Colonic mucosa (tissue), 4 donors: ENCODE data around the gene EXOC3L4. TPM values are rescaled to one million over a fixed set of nuclear protein-coding genes. Genes with fewer than 3 reads are reported as not detected.

Experiments used
- DNase-seq: peaks from one replicate; pipeline ENCODE4 v3.0.0-alpha.2; 2020
- H3K27ac ChIP-seq: fragments of 200-600 bp; one replicate; pipeline ENCODE4 v1.8.0; 2021
- H3K27me3 ChIP-seq: fragments of 200-600 bp; one replicate; pipeline ENCODE4 v1.8.0; 2021
- H3K36me3 ChIP-seq: fragments of 200-600 bp; one replicate; pipeline ENCODE4 v1.8.0; 2021
- H3K4me1 ChIP-seq: fragments of 200-600 bp; one replicate; pipeline ENCODE4 v1.8.0; 2021; ENCODE audit warnings: mild to moderate bottlenecking
- H3K4me3 ChIP-seq: fragments of 200-600 bp; one replicate; pipeline ENCODE4 v1.8.0; 2021
- H3K9ac ChIP-seq, 2 donors: one replicate each; pipeline ENCODE4 v1.7.0; 2013; ENCODE audit warnings: control low read depth in 2 of 2, low read depth in 2 of 2, low read length in 2 of 2
- H3K9me3 ChIP-seq: fragments of 200-600 bp; one replicate; pipeline ENCODE4 v1.8.0; 2021
- intact Hi-C: fragments of 100-400 bp; cut with DNase I; formaldehyde crosslinking; loops from one replicate; pipeline ENCODE4 v1.14.1; 2022
- total RNA-seq, 2 donors: library from RNA; stranded (reverse); fragmentation: NEBNext Ultra II Directional in 1 of 2; extraction: Animal tissue kit (Norgen Biotek cat#: 25700) in 1 of 2; gene quantifications; one replicate each; pipeline ENCODE4 v1.2.1, GENCODE V29; 2021
- TF ChIP-seq, protein P1 (sequence below): fragments of 200-600 bp; IDR thresholded peaks from one replicate; pipeline ENCODE4 v1.8.0; 2022; ENCODE audit warnings: antibody characterized with exemption, mild to moderate bottlenecking
- donor health status: healthy.
- donor health status: DM: no; HTN: no; CAD: no.
- donor health status: DM: no; HTN: no; CAD: no.

The EXOC3L4 gene
- total RNA-seq, 2 donors from 2014 or later = 11.3 to 15.6 TPM

DNA sequence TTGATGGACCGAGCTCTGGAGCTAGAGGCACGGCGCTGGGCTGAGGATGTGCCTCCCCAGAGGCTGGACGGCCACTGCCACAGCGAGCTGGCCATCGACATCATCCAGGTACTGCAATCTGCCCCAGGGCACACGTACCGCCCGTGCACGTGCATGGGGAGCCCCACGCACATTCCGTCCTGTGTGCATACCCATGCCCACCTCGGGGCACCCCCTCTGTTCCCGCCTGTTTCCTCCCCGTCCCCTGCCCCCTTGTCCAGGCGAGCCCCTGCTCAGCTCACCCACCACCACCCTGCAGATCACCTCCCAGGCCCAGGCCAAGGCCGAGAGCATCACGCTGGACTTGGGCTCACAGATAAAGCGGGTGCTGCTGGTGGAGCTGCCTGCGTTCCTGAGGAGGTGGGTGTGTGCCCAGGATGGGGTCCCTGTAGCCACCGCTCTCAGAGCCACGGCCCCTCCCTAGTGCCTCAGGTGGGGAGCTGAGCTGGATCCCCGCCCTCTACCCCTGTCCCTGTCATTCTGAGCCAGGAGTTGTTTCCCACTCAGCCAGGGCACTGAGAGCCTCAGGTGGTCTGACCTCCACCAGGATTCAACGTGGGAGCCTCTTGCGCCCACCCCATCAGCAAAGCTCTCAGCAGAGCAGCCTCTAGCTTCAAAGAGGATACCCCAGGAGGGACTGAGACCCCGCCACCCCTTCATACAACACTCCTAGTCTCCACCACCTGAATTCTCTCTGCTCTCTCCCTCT is 35.7 kb downstream of the EXOC3L4 start:
- no peaks in the 10 kb centered on the region for H3K36me3 ChIP-seq
- TF ChIP-seq, protein P1, sequence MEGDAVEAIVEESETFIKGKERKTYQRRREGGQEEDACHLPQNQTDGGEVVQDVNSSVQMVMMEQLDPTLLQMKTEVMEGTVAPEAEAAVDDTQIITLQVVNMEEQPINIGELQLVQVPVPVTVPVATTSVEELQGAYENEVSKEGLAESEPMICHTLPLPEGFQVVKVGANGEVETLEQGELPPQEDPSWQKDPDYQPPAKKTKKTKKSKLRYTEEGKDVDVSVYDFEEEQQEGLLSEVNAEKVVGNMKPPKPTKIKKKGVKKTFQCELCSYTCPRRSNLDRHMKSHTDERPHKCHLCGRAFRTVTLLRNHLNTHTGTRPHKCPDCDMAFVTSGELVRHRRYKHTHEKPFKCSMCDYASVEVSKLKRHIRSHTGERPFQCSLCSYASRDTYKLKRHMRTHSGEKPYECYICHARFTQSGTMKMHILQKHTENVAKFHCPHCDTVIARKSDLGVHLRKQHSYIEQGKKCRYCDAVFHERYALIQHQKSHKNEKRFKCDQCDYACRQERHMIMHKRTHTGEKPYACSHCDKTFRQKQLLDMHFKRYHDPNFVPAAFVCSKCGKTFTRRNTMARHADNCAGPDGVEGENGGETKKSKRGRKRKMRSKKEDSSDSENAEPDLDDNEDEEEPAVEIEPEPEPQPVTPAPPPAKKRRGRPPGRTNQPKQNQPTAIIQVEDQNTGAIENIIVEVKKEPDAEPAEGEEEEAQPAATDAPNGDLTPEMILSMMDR = no peak
- intact Hi-C loops = no loop called here
- peaks cover 2% of the 10 kb centered on the region for H3K27me3 ChIP-seq
- DNase-seq = no peak
- no peaks in the 10 kb centered on the region for H3K4me1 ChIP-seq
- no peak overlapping the region for H3K9ac ChIP-seq
- H3K27ac ChIP-seq = no peak overlapping the region
- no peaks in the 10 kb centered on the region for H3K9me3 ChIP-seq
- no peak overlapping the region for H3K4me3 ChIP-seq

DNA sequence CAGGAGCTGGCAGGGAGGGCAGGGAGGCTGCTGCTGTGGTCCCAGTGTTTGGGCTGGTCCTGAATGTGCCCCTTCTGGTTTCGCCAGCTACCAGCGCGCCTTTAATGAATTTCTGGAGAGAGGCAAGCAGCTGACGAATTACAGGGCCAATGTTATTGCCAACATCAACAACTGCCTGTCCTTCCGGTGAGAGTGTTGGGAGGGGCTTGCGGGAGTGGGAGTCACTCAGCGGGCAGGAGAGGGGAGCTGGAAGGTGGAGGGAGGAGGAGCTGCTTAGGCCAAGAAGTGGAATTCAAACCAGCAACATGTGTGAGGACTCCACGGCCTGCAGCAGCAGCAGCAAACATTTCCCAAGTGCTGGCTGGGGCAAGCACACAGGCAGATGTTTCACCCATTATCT is 36.4 kb downstream of the EXOC3L4 start:
- TF ChIP-seq, protein P1 = no peak
- Histone ChIP-seq H3K4me1 (no peaks in the 10 kb centered on the region), H3K36me3 (no peaks in the 10 kb centered on the region), H3K27me3 (no peaks in the 10 kb centered on the region), H3K27ac (no peak overlapping the region), H3K9me3 (no peaks in the 10 kb centered on the region), H3K4me3 (no peak overlapping the region), H3K9ac (no peak overlapping the region)
- DNase-seq = no peak
- intact Hi-C loops = no loop called here

- TF ChIP-seq, protein P1 = no peak
- Histone ChIP-seq H3K9me3 (no peaks in the 10 kb centered on the region), H3K27ac (no peak overlapping the region), H3K36me3 (no peaks in the 10 kb centered on the region), H3K27me3 (no peaks in the 10 kb centered on the region), H3K4me1 (no peaks in the 10 kb centered on the region), H3K4me3 (no peak overlapping the region), H3K9ac (no peak overlapping the region)
- intact Hi-C loops = no loop called here
- no peak for DNase-seq
These were observed 37.1 kb downstream of the EXOC3L4 start for GRCh38 chr14:103131580-103131979.

DNA sequence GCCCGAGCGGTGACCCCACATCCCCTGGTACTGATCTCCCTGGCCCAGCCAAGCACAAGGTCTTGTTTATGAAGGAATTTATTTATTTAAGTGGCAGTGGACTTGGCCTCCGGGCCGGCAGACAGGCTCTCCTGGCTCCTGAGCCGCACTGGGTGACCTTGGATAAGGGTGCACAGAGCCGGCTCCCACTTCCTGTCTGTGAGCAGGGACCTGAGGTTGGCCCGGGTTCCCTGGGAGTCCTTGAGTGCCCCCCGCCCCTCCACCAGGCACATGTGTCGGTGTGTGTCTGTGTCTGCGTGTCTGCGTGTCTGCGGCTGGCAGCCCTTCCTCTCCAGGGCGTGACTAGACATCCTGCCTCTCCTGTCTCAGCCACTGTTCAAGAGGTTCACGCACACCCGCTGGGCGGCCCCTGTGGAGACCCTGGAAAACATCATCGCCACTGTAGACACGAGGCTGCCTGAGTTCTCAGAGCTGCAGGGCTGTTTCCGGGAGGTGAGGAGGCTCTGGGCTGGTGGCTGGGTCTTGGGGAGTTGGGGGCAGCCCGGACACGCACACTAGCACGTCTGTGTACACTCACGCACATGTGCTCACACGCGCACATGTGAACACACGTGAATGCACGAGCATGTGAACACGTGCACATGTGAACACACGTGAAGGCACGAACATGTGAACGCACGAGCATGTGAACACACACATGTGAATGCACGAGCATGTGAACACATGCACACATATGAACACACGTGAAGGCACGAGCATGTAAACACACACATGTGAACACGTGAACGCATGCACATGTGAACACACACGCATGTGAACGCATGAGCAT is 38.1 kb downstream of the EXOC3L4 start:
- no peak overlapping the region for H3K4me3 ChIP-seq
- no peak for DNase-seq
- no peak overlapping the region for H3K27ac ChIP-seq
- no peak overlapping the region for H3K9ac ChIP-seq
- no peaks in the 10 kb centered on the region for H3K9me3 ChIP-seq
- intact Hi-C loops = no loop called here
- no peaks in the 10 kb centered on the region for H3K27me3 ChIP-seq
- no peaks in the 10 kb centered on the region for H3K4me1 ChIP-seq
- H3K36me3 ChIP-seq = no peaks in the 10 kb centered on the region
- TF ChIP-seq, protein P1 = no peak

DNA sequence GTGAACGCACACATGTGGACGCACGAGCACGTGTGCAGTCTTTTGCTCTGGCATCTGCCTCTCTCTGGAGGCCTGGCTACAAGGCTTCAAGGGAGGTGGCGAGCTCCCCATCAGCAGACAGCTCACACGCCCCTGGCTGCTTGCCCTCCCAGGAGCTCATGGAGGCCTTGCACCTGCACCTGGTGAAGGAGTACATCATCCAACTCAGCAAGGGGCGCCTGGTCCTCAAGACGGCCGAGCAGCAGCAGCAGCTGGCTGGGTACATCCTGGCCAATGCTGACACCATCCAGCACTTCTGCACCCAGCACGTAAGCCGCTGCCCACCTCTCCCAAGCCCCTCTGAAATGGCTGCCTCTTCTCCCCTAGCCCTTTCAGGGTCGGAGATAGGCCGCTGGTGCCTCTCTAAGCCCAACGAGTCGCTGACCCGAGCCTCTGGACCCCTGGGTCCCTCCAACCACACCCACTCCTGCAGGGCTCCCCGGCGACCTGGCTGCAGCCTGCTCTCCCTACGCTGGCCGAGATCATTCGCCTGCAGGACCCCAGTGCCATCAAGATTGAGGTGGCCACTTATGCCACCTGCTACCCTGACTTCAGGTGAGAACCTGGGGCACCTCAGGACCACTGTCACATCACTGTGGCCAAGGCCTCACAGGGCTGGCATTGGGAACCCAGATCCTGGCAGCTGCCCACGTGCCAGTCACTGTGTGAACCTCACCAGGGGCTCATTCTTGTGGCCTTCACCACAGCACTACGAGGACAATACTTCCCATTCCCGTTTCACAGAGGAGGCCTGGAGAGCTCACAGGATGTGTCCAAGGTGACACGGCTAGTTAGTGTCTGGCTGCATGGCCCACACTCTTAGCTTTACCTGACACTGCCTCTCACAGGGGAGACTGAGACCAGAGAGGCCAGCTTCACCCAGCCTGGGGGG is 39.0 kb downstream of the EXOC3L4 start:
- TF ChIP-seq, protein P1 = no peak
- H3K9me3 ChIP-seq = no peaks in the 10 kb centered on the region
- no peak overlapping the region for H3K9ac ChIP-seq
- no peaks in the 10 kb centered on the region for H3K36me3 ChIP-seq
- H3K4me1 ChIP-seq = peaks cover 2% of the 10 kb centered on the region
- intact Hi-C loops = no loop called here
- DNase-seq = no peak
- H3K27me3 ChIP-seq = peaks cover 2% of the 10 kb centered on the region
- H3K27ac ChIP-seq = no peak overlapping the region
- no peak overlapping the region for H3K4me3 ChIP-seq
